ENCODE measurements around the gene HES5.

- TF ChIP-seq CTCF (conservative IDR thresholded peaks at IDR 0.05; ENCODE audit: low read depth, low read length) (no peak), EZH2 (IDR thresholded peaks at IDR 0.05; ENCODE audit: low read length, unreplicated experiment) (no peak), EZH2phosphoT487 (IDR thresholded peaks at IDR 0.05; ENCODE audit: borderline replicate concordance, low read length) (no peak)
Measured at GRCh38 chr1:2534687-2535441, 4.8 kb upstream of the HES5 start.
